Natural killer cell (primary cell): ENCODE data around the gene ARPIN. TPM values are rescaled to one million over a fixed set of nuclear protein-coding genes. Genes with fewer than 3 reads are reported as not detected.

Source experiments
- ATAC-seq, 3 donors: fragments of 150-1000 bp in 2 of 3; fragments of 200-7000 bp in 1 of 3; cut with Tn5 transposase; 1 replicate in 1 of 3; 2 replicates in 2 of 3; pipeline ENCODE4 v1.10.0; 2021; ENCODE audit warnings: mild to moderate bottlenecking in 2 of 3, moderate library complexity in 2 of 3
- DNase-seq, 2 donors: peaks; one replicate each; pipeline versions ENCODE4 v3.0.0 to v3.0.0-alpha.2; 2013 to 2021; ENCODE audit warnings: mixed read lengths in 1 of 2
- H3K27ac ChIP-seq: one replicate; pipeline ENCODE4 v1.5.1; 2013; ENCODE audit warnings: mild to moderate bottlenecking, low read length
- H3K27me3 ChIP-seq: one replicate; pipeline ENCODE4 v1.6.1; 2013; ENCODE audit warnings: low read length; ENCODE audit not compliant: control insufficient read depth, insufficient read depth
- H3K36me3 ChIP-seq: one replicate; pipeline ENCODE4 v1.6.1; 2013; ENCODE audit warnings: low read length; ENCODE audit not compliant: control insufficient read depth, insufficient read depth
- H3K4me1 ChIP-seq: one replicate; pipeline ENCODE4 v1.6.1; 2013; ENCODE audit warnings: low read length; ENCODE audit not compliant: control insufficient read depth, insufficient read depth
- H3K4me3 ChIP-seq: one replicate; pipeline ENCODE4 v1.5.1; 2013; ENCODE audit warnings: low read length
- H3K9me3 ChIP-seq: one replicate; pipeline ENCODE4 v1.6.1; 2013; ENCODE audit warnings: low read length; ENCODE audit not compliant: control insufficient read depth, insufficient read depth
- H3K27ac Mint-ChIP-seq, 2 donors: one replicate each; pipeline ENCODE4 v1.8.0; 2022; ENCODE audit warnings: mild to moderate bottlenecking in 2 of 2, mixed read lengths in 2 of 2, moderate library complexity in 1 of 2
- H3K27me3 Mint-ChIP-seq, 2 donors: one replicate each; pipeline ENCODE4 v1.8.0; 2022; ENCODE audit warnings: low read depth in 2 of 2, mixed read lengths in 2 of 2
- H3K36me3 Mint-ChIP-seq: one replicate; pipeline ENCODE4 v1.8.0; 2022; ENCODE audit warnings: mixed read lengths
- H3K4me1 Mint-ChIP-seq, 2 donors: one replicate each; pipeline ENCODE4 v1.8.0; 2022; ENCODE audit warnings: mixed read lengths in 2 of 2
- H3K4me3 Mint-ChIP-seq: one replicate; pipeline ENCODE4 v1.8.0; 2022; ENCODE audit warnings: mild to moderate bottlenecking, moderate library complexity, mixed read lengths
- H3K9me3 Mint-ChIP-seq, 2 donors: one replicate each; pipeline ENCODE4 v1.8.0; 2022; ENCODE audit warnings: mixed read lengths in 2 of 2
- WGBS: methylation state at CpG from one replicate; pipeline ENCODE4 v1.1.7; 2013; ENCODE audit warnings: missing lambda C conversion rate; ENCODE audit not compliant: insufficient coverage; 5-methylcytosine and 5-hydroxymethylcytosine counted together
- intact Hi-C: fragments of 100-400 bp; cut with micrococcal nuclease; formaldehyde crosslinking; loops from one replicate; pipeline ENCODE4 v1.14.2; 2022
- total RNA-seq, 4 donors: library from RNA; stranded (reverse); fragments of 120-200 nt in 1 of 4; gene quantifications; one replicate each; pipeline versions ENCODE4 v1.2.3 to v1.2.4, GENCODE V29; 2013 to 2022
- TF ChIP-seq, protein P1 (sequence below): fragments of 200-600 bp; IDR thresholded peaks from one replicate; pipeline ENCODE4 v1.8.0; 2022; ENCODE audit warnings: antibody characterized with exemption

Gene ARPIN
- total RNA-seq, 3 donors from 2014 or later (not counting 1 experiment from before 2014, with no cell fraction given): 0.23 to 5.5 (median 0.38) TPM

GRCh38 chr15:89926158-89926557, 13.4 kb upstream of the ARPIN start:
- Histone ChIP-seq H3K27me3 (no peaks in the 10 kb centered on the region), H3K4me3 (no peak overlapping the region), H3K27ac (no peak overlapping the region), H3K9me3 (no peaks in the 10 kb centered on the region), H3K36me3 (no peaks in the 10 kb centered on the region), H3K4me1 (no peaks in the 10 kb centered on the region)
- Mint-ChIP-seq H3K4me1 (no peaks in the 10 kb centered on the region), H3K4me3 (no peak overlapping the region), H3K27me3 (no peaks in the 10 kb centered on the region), H3K27ac (no peak overlapping the region), H3K36me3 (no peaks in the 10 kb centered on the region), H3K9me3 (no peaks in the 10 kb centered on the region)
- ATAC-seq: no peak
- intact Hi-C loops: no loop called here
- WGBS: no CpG with 5 or more reads among the region's 2 CpGs
- no peak for DNase-seq
- TF ChIP-seq, protein P1, sequence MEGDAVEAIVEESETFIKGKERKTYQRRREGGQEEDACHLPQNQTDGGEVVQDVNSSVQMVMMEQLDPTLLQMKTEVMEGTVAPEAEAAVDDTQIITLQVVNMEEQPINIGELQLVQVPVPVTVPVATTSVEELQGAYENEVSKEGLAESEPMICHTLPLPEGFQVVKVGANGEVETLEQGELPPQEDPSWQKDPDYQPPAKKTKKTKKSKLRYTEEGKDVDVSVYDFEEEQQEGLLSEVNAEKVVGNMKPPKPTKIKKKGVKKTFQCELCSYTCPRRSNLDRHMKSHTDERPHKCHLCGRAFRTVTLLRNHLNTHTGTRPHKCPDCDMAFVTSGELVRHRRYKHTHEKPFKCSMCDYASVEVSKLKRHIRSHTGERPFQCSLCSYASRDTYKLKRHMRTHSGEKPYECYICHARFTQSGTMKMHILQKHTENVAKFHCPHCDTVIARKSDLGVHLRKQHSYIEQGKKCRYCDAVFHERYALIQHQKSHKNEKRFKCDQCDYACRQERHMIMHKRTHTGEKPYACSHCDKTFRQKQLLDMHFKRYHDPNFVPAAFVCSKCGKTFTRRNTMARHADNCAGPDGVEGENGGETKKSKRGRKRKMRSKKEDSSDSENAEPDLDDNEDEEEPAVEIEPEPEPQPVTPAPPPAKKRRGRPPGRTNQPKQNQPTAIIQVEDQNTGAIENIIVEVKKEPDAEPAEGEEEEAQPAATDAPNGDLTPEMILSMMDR: no peak

DNA sequence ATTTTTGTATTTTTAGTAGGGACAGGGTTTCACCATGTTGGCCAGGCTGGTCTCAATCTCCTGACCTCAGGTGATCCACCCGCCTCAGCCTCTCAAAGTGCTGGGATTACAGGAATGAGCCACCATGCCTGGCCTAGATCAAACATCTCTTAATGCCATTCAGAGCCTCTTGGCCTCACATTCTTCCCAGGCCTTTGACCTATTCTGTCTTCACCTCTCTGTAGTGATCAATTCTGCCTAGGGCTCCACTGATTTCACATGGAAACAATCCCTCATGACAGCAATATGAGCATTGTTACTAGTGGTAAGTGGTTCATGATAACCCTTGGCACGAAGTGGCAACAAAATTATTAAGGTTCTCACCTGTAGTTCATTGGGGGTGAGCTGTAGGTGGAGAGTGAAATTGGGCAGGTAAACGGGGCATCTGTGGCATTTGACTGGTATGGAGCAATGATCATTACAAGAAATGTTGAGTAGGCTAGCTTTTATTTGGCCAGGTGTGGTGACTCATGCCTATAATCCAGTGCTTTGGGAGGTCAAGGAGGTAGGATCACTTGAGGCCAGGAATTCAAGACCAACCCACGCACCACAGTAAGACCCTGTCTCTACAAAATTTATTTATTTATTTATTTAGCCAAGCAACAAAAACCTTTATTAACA, 4.8 kb upstream of the ARPIN start:
- no peaks in the 10 kb centered on the region for H3K9me3 ChIP-seq
- peaks cover 7% of the 10 kb centered on the region for H3K4me1 ChIP-seq
- ATAC-seq (no peak), DNase-seq (no peak)
- H3K36me3 Mint-ChIP-seq: no peaks in the 10 kb centered on the region
- TF ChIP-seq, protein P1: no peak
- no peak overlapping the region for H3K27ac Mint-ChIP-seq
- H3K4me1 Mint-ChIP-seq: no peaks in the 10 kb centered on the region
- H3K4me3 Mint-ChIP-seq: no peak overlapping the region
- H3K27me3 ChIP-seq: peaks cover 7% of the 10 kb centered on the region
- peaks cover 8 to 11% of the 10 kb centered on the region in 2 donors for H3K27me3 Mint-ChIP-seq
- 74% methylated on average over 4 of the region's 4 CpGs for WGBS
- no peaks in the 10 kb centered on the region for H3K9me3 Mint-ChIP-seq
- no peak overlapping the region for H3K27ac ChIP-seq
- intact Hi-C loops: no loop called here
- no peak overlapping the region for H3K4me3 ChIP-seq
- H3K36me3 ChIP-seq: no peaks in the 10 kb centered on the region

GRCh38 chr15:89916660-89917059, 3.9 kb upstream of the ARPIN start:
- Mint-ChIP-seq H3K4me3 (no peak overlapping the region), H3K27ac (no peak overlapping the region), H3K36me3 (no peaks in the 10 kb centered on the region), H3K27me3 (peaks cover 8 to 11% of the 10 kb centered on the region in 2 donors), H3K4me1 (peaks cover 0 to 7% of the 10 kb centered on the region in 2 donors), H3K9me3 (no peaks in the 10 kb centered on the region)
- peaks cover 13% of the 10 kb centered on the region for H3K27me3 ChIP-seq
- H3K36me3 ChIP-seq: no peaks in the 10 kb centered on the region
- H3K4me3 ChIP-seq: no peak overlapping the region
- H3K4me1 ChIP-seq: peaks cover 7% of the 10 kb centered on the region
- WGBS: 100% methylated on average over 2 of the region's 3 CpGs
- intact Hi-C loops: no loop called here
- H3K27ac ChIP-seq: no peak overlapping the region
- TF ChIP-seq, protein P1: no peak
- ATAC-seq (no peak), DNase-seq (no peak)
- H3K9me3 ChIP-seq: no peaks in the 10 kb centered on the region
